H1 (cell line): ENCODE measurements around the gene CSF3R. TPM values are rescaled to one million over a fixed set of nuclear protein-coding genes. Genes with fewer than 3 reads are reported as not detected.
A peak's percentile ranks its signal among the peaks of the same experiment; 100 is the strongest.

Experiments
- CTCF ChIA-PET: fragments of 300-600 bp; sonication (Branson Sonifier 250); formaldehyde crosslinking; loops from one replicate; lab custom pipeline; 2021; ENCODE audit not compliant: partially characterized antibody; lab: Charles Lee
- POLR2A ChIA-PET: fragments of 300-600 bp; sonication (Branson Sonifier 250); formaldehyde crosslinking; loops from one replicate; lab custom pipeline; 2021; ENCODE audit warnings: inconsistent platforms; ENCODE audit not compliant: partially characterized antibody; lab: Charles Lee
- DNase-seq, 2 experiments: peaks; one replicate each; pipeline versions ENCODE4 v3.0.0 to v3.0.0-alpha.2; 2010 to 2022; ENCODE audit warnings: low spot score in 2 of 2, low read depth in 1 of 2, mixed read lengths in 1 of 2
- FAIRE-seq: peaks from 2 replicates; lab custom pipeline; 2011; peaks lifted over from hg19 to GRCh38; lab: Jason Lieb, UNC
- H2AFZ ChIP-seq: 2 replicates; pipeline ENCODE4 v1.8.1; 2012; ENCODE audit warnings: low read length, inconsistent platforms
- H2AK5ac ChIP-seq: 2 replicates; pipeline ENCODE4 v1.6.1; 2013; ENCODE audit warnings: low read depth, low read length
- H2BK120ac ChIP-seq: replicated peaks from 2 replicates; pipeline ENCODE3; 2013; ENCODE audit warnings: low read depth, low read length, inconsistent platforms
- H2BK12ac ChIP-seq: 2 replicates; pipeline ENCODE4 v1.6.1; 2013; ENCODE audit warnings: low read depth, low read length
- H2BK15ac ChIP-seq: 2 replicates; pipeline ENCODE4 v1.6.1; 2013; ENCODE audit warnings: low read length
- H2BK20ac ChIP-seq: 2 replicates; pipeline ENCODE4 v1.6.1; 2013; ENCODE audit warnings: low read length
- H2BK5ac ChIP-seq: 2 replicates; pipeline ENCODE4 v1.6.1; 2013; ENCODE audit warnings: low read depth, low read length
- H3K14ac ChIP-seq: 2 replicates; pipeline ENCODE4 v1.6.1; 2013; ENCODE audit warnings: inconsistent platforms; ENCODE audit not compliant: insufficient read length
- H3K18ac ChIP-seq: 2 replicates; pipeline ENCODE4 v1.6.1; 2013; ENCODE audit warnings: low read length; ENCODE audit errors: extremely low read depth
- H3K23ac ChIP-seq: 2 replicates; pipeline ENCODE4 v1.6.1; 2013; ENCODE audit warnings: inconsistent platforms; ENCODE audit not compliant: insufficient read length
- H3K23me2 ChIP-seq: 2 replicates; pipeline ENCODE4 v1.6.1; 2013; ENCODE audit warnings: low read depth, low read length
- H3K27ac ChIP-seq: 2 replicates; pipeline ENCODE4 v1.6.1; 2011; ENCODE audit warnings: low read depth, low read length, inconsistent platforms
- H3K27me3 ChIP-seq, 4 experiments: replicated peaks in 1 of 4; 1 replicate in 1 of 4; 2 replicates in 3 of 4; pipeline versions ENCODE4 v1.6.1 to v1.8.1; 2011 to 2013; ENCODE audit warnings: low read length in 3 of 4, mild to moderate bottlenecking in 3 of 4, inconsistent platforms in 2 of 4, mixed read lengths in 2 of 4, moderate library complexity in 1 of 4; ENCODE audit not compliant: control insufficient read depth in 3 of 4, insufficient read depth in 3 of 4; ENCODE audit errors: extremely low read depth in 1 of 4
- H3K36me3 ChIP-seq, 4 experiments: 2 replicates each; pipeline versions ENCODE4 v1.6.1 to v1.8.1; 2011 to 2013; ENCODE audit warnings: mild to moderate bottlenecking in 4 of 4, low read length in 3 of 4, moderate library complexity in 2 of 4, control low read depth in 1 of 4, inconsistent platforms in 1 of 4; ENCODE audit not compliant: insufficient read depth in 4 of 4, control insufficient read depth in 2 of 4
- H3K4ac ChIP-seq: replicated peaks from 2 replicates; pipeline ENCODE3; 2013; ENCODE audit warnings: low read length, low read depth, mixed read lengths, inconsistent platforms; ENCODE audit not compliant: insufficient read length
- H3K4me1 ChIP-seq, 4 experiments: replicated peaks in 1 of 4; 1 replicate in 1 of 4; 2 replicates in 3 of 4; pipeline versions ENCODE4 v1.6.1 to v1.8.1; 2011 to 2013; ENCODE audit warnings: low read length in 3 of 4, inconsistent platforms in 2 of 4, mixed read lengths in 1 of 4; ENCODE audit not compliant: insufficient read depth in 4 of 4, control insufficient read depth in 3 of 4
- H3K4me2 ChIP-seq, 2 experiments: 2 replicates each; pipeline versions ENCODE4 v1.6.1 to v1.8.1; 2011 to 2013; ENCODE audit warnings: low read depth in 2 of 2, low read length in 2 of 2, control low read depth in 1 of 2, inconsistent platforms in 1 of 2, mild to moderate bottlenecking in 1 of 2; ENCODE audit not compliant: insufficient read depth in 1 of 2
- H3K4me3 ChIP-seq, 4 experiments: fragments of 200-600, 300-600 bp in 1 of 4; sonication (generic), shearing (Covaris generic), sonication (Bioruptor Twin) in 1 of 4; 2 replicates each; pipeline versions ENCODE4 v1.5.1 to v1.8.1; 2011 to 2016; ENCODE audit warnings: low read length in 4 of 4, low read depth in 3 of 4, control low read depth in 2 of 4, inconsistent platforms in 2 of 4, mild to moderate bottlenecking in 2 of 4, mixed read lengths in 1 of 4, moderate library complexity in 1 of 4; ENCODE audit not compliant: insufficient read depth in 2 of 4; ENCODE audit errors: extremely low read depth in 1 of 4
- H3K56ac ChIP-seq: replicated peaks from 2 replicates; pipeline ENCODE3; 2013; ENCODE audit warnings: low read depth, mild to moderate bottlenecking, mixed read lengths, low read length, inconsistent platforms; ENCODE audit not compliant: insufficient read length
- H3K79me1 ChIP-seq: 2 replicates; pipeline ENCODE4 v1.6.1; 2013; ENCODE audit warnings: low read depth, low read length, control low read depth
- H3K79me2 ChIP-seq, 2 experiments: 2 replicates each; pipeline versions ENCODE4 v1.6.1 to v1.8.1; 2012 to 2013; ENCODE audit warnings: low read length in 2 of 2, mild to moderate bottlenecking in 2 of 2, inconsistent platforms in 1 of 2; ENCODE audit not compliant: insufficient read depth in 2 of 2, control insufficient read depth in 1 of 2
- H3K9ac ChIP-seq, 4 experiments: replicated peaks in 1 of 4; 1 replicate in 1 of 4; 2 replicates in 3 of 4; pipeline versions ENCODE4 v1.6.1 to v1.8.1; 2011 to 2013; ENCODE audit warnings: low read depth in 3 of 4, low read length in 3 of 4, control low read depth in 2 of 4, mild to moderate bottlenecking in 2 of 4, moderate library complexity in 2 of 4, inconsistent platforms in 1 of 4; ENCODE audit errors: extremely low read depth in 1 of 4
- H3K9me3 ChIP-seq, 2 experiments: 2 replicates each; pipeline versions ENCODE4 v1.6.1 to v1.8.1; 2012 to 2013; ENCODE audit warnings: mild to moderate bottlenecking in 2 of 2, moderate library complexity in 2 of 2, control low read depth in 1 of 2, inconsistent platforms in 1 of 2, low read depth in 1 of 2, low read length in 1 of 2, mixed read lengths in 1 of 2; ENCODE audit not compliant: insufficient read depth in 2 of 2
- H4K20me1 ChIP-seq, 2 experiments: replicated peaks in 1 of 2; 2 replicates each; pipeline versions ENCODE3 to v1.8.1; 2011 to 2013; ENCODE audit warnings: inconsistent platforms in 2 of 2, low read length in 2 of 2, mild to moderate bottlenecking in 1 of 2; ENCODE audit not compliant: insufficient read depth in 2 of 2, control insufficient read depth in 1 of 2
- H4K5ac ChIP-seq: 2 replicates; pipeline ENCODE4 v1.6.1; 2013; ENCODE audit warnings: low read length, low read depth, mixed read lengths, inconsistent platforms; ENCODE audit not compliant: insufficient read length
- H4K8ac ChIP-seq: 2 replicates; pipeline ENCODE4 v1.8.0; 2013; ENCODE audit warnings: mild to moderate bottlenecking, moderate library complexity, low read length, inconsistent platforms; ENCODE audit not compliant: insufficient read depth; ENCODE audit errors: extremely low read depth
- H4K91ac ChIP-seq: replicated peaks from 2 replicates; pipeline ENCODE3; 2013; ENCODE audit warnings: low read length, mixed read lengths, inconsistent platforms; ENCODE audit not compliant: insufficient read length
- CBX8 ChIP-seq: fragments of 300-800, 300-1000 bp; sonication (generic); IDR thresholded peaks from 2 replicates; pipeline ENCODE4 v1.7.1; 2016; ENCODE audit warnings: low read depth, low read length, borderline replicate concordance
- POLR2A ChIP-seq, 2 experiments: IDR thresholded peaks; 1 replicate in 1 of 2; 2 replicates in 1 of 2; pipeline ENCODE4 v1.6.1; 2011; ENCODE audit warnings: low read depth in 2 of 2, low read length in 2 of 2, mild to moderate bottlenecking in 2 of 2; ENCODE audit errors: control extremely low read depth in 1 of 2
- POLR2AphosphoS5 ChIP-seq: IDR thresholded peaks from 2 replicates; pipeline ENCODE4 v1.6.1; 2011; ENCODE audit warnings: low read depth, low read length
- WGBS, 2 experiments: shearing (Covaris generic) in 1 of 2; methylation state at CpG; one replicate each; pipeline versions ENCODE4 v1.1.6 to v1.1.7; 2013 to 2015; ENCODE audit warnings: low lambda C conversion rate in 2 of 2, mixed read lengths in 2 of 2, inconsistent platforms in 1 of 2, low coverage in 1 of 2, missing lambda C conversion rate in 1 of 2; ENCODE audit not compliant: insufficient replicate concordance in 2 of 2, insufficient coverage in 1 of 2, insufficient read length in 1 of 2; ENCODE audit errors: extremely low coverage in 1 of 2, missing lambda C conversion rate in 1 of 2; 5-methylcytosine and 5-hydroxymethylcytosine counted together
- polyA plus RNA-seq, 7 experiments: library from polyadenylated mRNA; depleted of rRNA in 3 of 7; stranded (reverse) in 5 of 7; unstranded in 2 of 7; fragments of >200 nt in 5 of 7; fragments of 200-250 nt in 2 of 7; gene quantifications; 1 replicate in 5 of 7; 2 replicates in 1 of 7; 4 replicates in 1 of 7; pipeline versions ENCODE4 v1.2.1 to v1.2.3, GENCODE V29; 2011 to 2013; ENCODE audit warnings: missing spikeins in 2 of 7, mixed read lengths in 2 of 7
- total RNA-seq: library from RNA; stranded (reverse); fragmentation: NEBNext Ultra II Directional; extraction: Animal tissue kit (Norgen Biotek cat#: 25700); gene quantifications from 2 replicates; pipeline ENCODE4 v1.2.1, GENCODE V29; 2021

CSF3R gene
- total and polyA plus RNA-seq, 2 of the 8 experiments (the other 6 are each of a cell fraction or from before 2014, with no cell fraction given), result not detected

DNA sequence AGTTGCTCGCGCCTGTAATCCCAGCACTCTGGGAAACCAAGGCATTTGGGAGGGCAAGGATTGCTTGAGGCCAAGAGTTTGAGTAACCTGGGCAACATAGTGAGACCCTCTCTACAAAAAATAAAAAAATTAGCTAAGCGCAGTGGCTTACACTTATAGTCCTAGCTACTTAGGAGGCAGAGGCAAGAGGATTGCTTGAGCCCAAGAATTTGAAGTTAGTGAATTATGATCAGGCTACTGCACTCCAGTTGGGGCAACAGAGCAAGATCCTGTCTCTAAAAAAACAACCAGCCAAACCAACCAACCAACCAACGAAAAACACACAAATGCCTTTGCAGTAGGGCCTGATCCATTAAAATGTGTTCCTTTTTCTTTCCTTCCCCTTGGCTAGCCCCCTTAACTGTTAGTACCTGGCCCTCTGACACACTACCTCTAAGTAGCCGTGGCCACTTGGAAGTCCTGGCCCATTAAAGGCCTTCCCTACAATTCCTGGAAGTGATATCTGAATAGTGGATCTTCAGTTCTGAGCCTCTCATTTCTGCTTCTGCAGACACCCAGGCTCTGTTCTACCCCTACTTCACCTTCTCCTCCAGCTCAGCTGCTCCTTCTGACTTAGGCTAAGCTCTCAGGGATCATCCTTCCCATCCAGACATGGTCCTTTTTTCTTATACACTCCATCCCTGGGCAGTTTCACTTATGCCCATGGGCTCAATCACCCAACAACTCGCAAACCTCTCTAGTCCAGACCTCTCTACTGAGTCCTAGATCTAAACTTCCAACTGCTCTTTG is 28.9 kb downstream of the CSF3R start:
- CTCF ChIA-PET, result no interaction called here

More for the DNA sequence above, 28.9 kb downstream of the CSF3R start:
- no peak overlapping the region for H3K27ac ChIP-seq
- no peak overlapping the region for H3K4me3 ChIP-seq
- peaks cover 0 to 1% of the 10 kb centered on the region in 2 experiments for H4K20me1 ChIP-seq
- H2AFZ ChIP-seq, result no peak overlapping the region
- no peak overlapping the region for H3K56ac ChIP-seq
- H2BK20ac ChIP-seq, result no peak overlapping the region
- no peaks in the 10 kb centered on the region for H3K79me2 ChIP-seq
- 90% methylated on average over 6 of the region's 6 CpGs; no CpG with 5 or more reads in 1 of the 2 experiments for WGBS, 2 experiments
- no peak overlapping the region for H3K4me2 ChIP-seq
- no peaks in the 10 kb centered on the region for H3K27me3 ChIP-seq
- no peak overlapping the region for H3K14ac ChIP-seq
- no peak overlapping the region for H3K18ac ChIP-seq
- no peak overlapping the region for H3K23ac ChIP-seq
- no peak overlapping the region for H3K9ac ChIP-seq
- POLR2A ChIA-PET, result interaction anchor here (0.9 to 3.3 kb wide), 5 partner anchors 8 to 29 kb away, joined by 3 to 22 read pairs (median 4); partner anchors contain the start of genes CSF3R and MRPS15
- no peak overlapping the region for H2BK15ac ChIP-seq
- no peak for TF ChIP-seq CBX8
- peak; percentile 21 to 38; a peak in 2 of 3 replicates for TF ChIP-seq POLR2A (IDR thresholded peaks at IDR 0.05; ENCODE audit: control extremely low read depth in 1 of 2, low read depth in 2 of 2, low read length in 2 of 2)
- TF ChIP-seq POLR2AphosphoS5, result peak; percentile 17; the same call in 1 of the 2 replicates
- FAIRE-seq (no peak), DNase-seq (no peak)
- no peaks in the 10 kb centered on the region; the same call in 1 of the 2 replicates for H3K23me2 ChIP-seq
- no peak overlapping the region for H3K4ac ChIP-seq
- H3K9me3 ChIP-seq, result no peaks in the 10 kb centered on the region
- no peak overlapping the region for H4K8ac ChIP-seq
- no peak overlapping the region for H4K5ac ChIP-seq
- no peaks in the 10 kb centered on the region; a peak in 1 of 7 replicates for H3K4me1 ChIP-seq
- no peak overlapping the region for H2BK12ac ChIP-seq
- no peak overlapping the region for H2BK5ac ChIP-seq
- no peaks in the 10 kb centered on the region for H3K79me1 ChIP-seq
- no peak overlapping the region for H2AK5ac ChIP-seq
- H4K91ac ChIP-seq, result no peak overlapping the region
- H2BK120ac ChIP-seq, result no peak overlapping the region
- peaks cover 16 to 38% (median 27%) of the 10 kb centered on the region in 4 experiments for H3K36me3 ChIP-seq
